Activated CD8-positive, alpha-beta T cell treated with anti-CD3 and anti-CD28 coated beads, Interleukin-2, amount 10 ng/mL, durations not matched to agents 7 days and 5 days (primary cell): Measurements from ENCODE around the gene NOP58. TPM values are rescaled to one million over a fixed set of nuclear protein-coding genes. Genes with fewer than 3 reads are reported as not detected.

ENCODE experiments used
- ATAC-seq: fragments of 150-1000 bp; cut with Tn5 transposase; one replicate; pipeline ENCODE4 v1.10.0; 2021; ENCODE audit warnings: moderate library complexity
- CTCF ChIA-PET: fragments of 350-600 bp; sonication (Branson Sonifier 250); formaldehyde crosslinking; loops from one replicate; lab custom pipeline; 2021; ENCODE audit warnings: antibody characterized with exemption; lab: Charles Lee
- POLR2A ChIA-PET: fragments of 350-600 bp; sonication (Branson Sonifier 250); formaldehyde crosslinking; loops from one replicate; lab custom pipeline; 2021; ENCODE audit warnings: antibody characterized with exemption; lab: Charles Lee
- DNase-seq: peaks from one replicate; pipeline ENCODE4 v3.0.0-alpha.2; 2020
- H3K27ac Mint-ChIP-seq: one replicate; pipeline ENCODE4 v1.8.0; 2021; ENCODE audit warnings: mild to moderate bottlenecking, mixed read lengths
- H3K27me3 Mint-ChIP-seq: one replicate; pipeline ENCODE4 v1.8.0; 2021; ENCODE audit warnings: low read depth, mixed read lengths
- H3K36me3 Mint-ChIP-seq: one replicate; pipeline ENCODE4 v1.8.0; 2021; ENCODE audit warnings: low read depth, mixed read lengths
- H3K4me1 Mint-ChIP-seq: one replicate; pipeline ENCODE4 v1.8.0; 2021; ENCODE audit warnings: low read depth, mixed read lengths
- H3K4me3 Mint-ChIP-seq: one replicate; pipeline ENCODE4 v1.8.0; 2021; ENCODE audit warnings: mild to moderate bottlenecking, mixed read lengths
- H3K9me3 Mint-ChIP-seq: one replicate; pipeline ENCODE4 v1.8.0; 2022; ENCODE audit warnings: mixed read lengths; ENCODE audit not compliant: insufficient read depth
- total RNA-seq, 2 experiments: library from RNA; stranded (reverse); gene quantifications; one replicate each; pipeline ENCODE4 v1.2.3, GENCODE V29; 2021

Gene NOP58
- total RNA-seq, 2 experiments from 2014 or later, result 120 to 122 TPM

- ATAC-seq (no peak), DNase-seq (no peak)
- ChIA-PET POLR2A (no interaction called here), CTCF (no interaction called here)
- no peaks in the 10 kb centered on the region for H3K9me3 Mint-ChIP-seq
- peaks cover 2% of the 10 kb centered on the region for H3K27me3 Mint-ChIP-seq
- no peaks in the 10 kb centered on the region for H3K36me3 Mint-ChIP-seq
- H3K4me1 Mint-ChIP-seq, result no peaks in the 10 kb centered on the region
- H3K4me3 Mint-ChIP-seq, result no peak overlapping the region
- no peak overlapping the region for H3K27ac Mint-ChIP-seq
Measured at GRCh38 chr2:202346180-202346579, 80.6 kb downstream of the NOP58 start.

Other genes starting within 250 kb of the NOP58 start
- gene FZD7, start 231.9 kb upstream of the NOP58 start, total RNA-seq, result under 1 TPM in 1 of 2 experiments, not detected in 1; 0.08 TPM
- gene KIAA2012, start 192.5 kb upstream of the NOP58 start, total RNA-seq, result not detected
- gene SUMO1, start 27.2 kb upstream of the NOP58 start, total RNA-seq, result 10 to 100 TPM; 98.2 to 99.2 TPM
- gene BMPR2, start 110.6 kb downstream of the NOP58 start, total RNA-seq, result 1 to 10 TPM; 6.3 to 7.0 TPM